Fibroblast of peridontal ligament (primary cell): ENCODE data around the gene VWA3A.
A peak's percentile ranks its signal among the peaks of the same experiment; 100 is the strongest.
"Not testable (repeated sequence)": the region's sequence is repeated elsewhere in the genome, so short reads cannot be mapped to it uniquely, and the experiment has no call there.

Experiments
- DNase-seq: peaks from one replicate; pipeline ENCODE4 v3.0.0-alpha.2; 2010; ENCODE audit errors: extremely low read depth

The VWA3A gene

DNA sequence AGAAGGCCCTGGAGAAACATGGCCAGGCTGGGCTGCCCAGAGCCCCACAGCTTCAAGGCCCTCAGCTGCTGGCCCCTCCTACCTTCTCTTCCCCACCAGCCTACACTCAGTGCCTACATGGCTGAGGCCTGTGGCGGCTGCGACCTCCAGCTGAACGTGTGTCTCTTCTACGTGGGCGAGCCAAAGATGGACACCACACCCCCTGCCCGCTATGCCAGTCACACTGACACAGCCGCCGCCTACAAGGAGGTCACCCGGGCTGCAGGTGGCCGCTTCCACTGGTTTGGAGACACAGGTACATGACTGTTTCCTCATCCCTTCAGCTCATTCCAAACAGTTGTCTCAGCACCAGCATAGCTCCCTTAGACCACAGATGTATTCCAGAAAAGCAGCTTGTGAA lies 40.5 kb downstream of the VWA3A start:
- no peak for DNase-seq

- DNase-seq = no peak
Measured at GRCh38 chr16:22138482-22138881, 46.1 kb downstream of the VWA3A start.

DNA sequence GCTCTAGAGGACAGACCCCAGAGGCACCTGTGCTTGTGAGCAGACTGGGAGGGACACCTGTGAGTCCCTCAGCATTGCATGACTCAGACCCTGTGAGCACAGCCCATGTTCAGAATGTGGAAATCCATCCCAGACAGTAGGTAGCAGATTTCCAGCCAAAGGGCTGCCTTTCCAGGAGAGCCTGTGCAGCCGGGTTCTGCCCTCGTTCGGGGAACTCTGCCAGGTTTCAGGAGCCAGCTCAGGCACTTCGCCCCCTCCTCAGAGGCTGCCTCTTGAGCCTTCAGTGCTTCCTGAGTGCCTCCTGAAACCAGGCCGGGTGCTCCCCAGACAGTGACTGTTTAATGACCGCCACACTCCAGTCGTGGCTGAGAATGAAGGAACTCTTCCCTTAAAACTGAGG lies 46.7 kb downstream of the VWA3A start:
- DNase-seq = no peak

- DNase-seq = no peak
Measured at GRCh38 chr16:22139732-22140131, 47.4 kb downstream of the VWA3A start.

DNA sequence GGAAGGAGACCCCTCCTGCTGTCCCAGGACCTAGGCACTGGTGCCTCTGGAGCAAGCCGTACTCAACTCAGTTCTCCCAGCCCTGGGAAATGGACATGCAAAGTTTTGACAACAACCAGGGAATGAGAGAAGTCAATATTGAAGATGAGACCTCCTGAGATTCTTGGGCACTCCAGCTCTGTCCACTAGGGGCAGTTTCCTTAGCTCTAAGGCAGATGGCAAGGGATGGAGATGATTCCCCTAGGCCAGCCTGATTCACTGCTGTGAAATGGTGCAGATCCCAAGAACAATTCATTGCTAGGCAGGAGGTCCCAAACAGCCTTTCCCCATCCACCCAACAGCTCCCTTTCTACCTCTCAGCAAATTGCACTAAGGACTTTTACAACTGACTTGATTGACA lies 49.4 kb downstream of the VWA3A start:
- peak; percentile 15 for DNase-seq

GRCh38 chr16:22144520-22144919 lies 52.2 kb downstream of the VWA3A start:
- DNase-seq = no peak

GRCh38 chr16:22147853-22148252 lies 55.5 kb downstream of the VWA3A start:
- DNase-seq = no peak

DNA sequence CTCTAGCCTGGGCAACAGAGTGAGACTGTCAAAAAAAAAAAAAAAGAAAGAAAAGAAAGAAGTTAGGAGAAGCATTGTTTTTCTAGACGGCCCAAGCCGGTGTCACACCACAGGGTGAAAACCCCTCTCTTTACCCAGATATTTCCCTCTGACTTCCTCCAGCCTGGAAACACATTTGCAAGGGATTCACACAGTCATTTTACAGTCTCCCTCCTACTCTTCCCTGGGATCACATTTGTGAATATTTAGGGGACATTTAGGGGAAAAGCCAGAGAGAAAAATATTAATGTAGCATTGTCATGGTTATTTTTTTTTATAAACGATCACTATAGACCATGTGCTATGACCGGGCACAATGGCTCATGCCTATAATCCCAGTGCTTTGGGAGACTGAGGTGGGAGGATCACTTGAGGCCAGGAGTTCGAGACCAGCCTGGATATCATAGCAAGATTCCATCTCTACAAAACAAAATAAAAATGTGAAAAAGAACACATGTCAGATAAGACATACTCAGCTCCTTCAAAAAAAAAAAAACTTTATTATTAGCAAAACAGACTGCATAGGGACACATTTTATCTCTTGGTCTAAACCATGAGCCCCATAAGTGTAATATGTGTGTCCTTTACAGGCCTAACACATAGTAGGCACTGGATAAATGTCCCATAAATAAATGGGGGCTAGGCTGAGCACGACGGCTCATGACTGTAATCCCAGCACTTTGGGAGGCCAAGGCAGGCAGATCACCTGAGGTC lies 59.1 kb downstream of the VWA3A start:
- no peak for DNase-seq

GRCh38 chr16:22152316-22152715 lies 60.0 kb downstream of the VWA3A start:
- no peak for DNase-seq

- DNase-seq = not testable (repeated sequence)
Measured at GRCh38 chr16:22153078-22153477, 60.7 kb downstream of the VWA3A start.

DNA sequence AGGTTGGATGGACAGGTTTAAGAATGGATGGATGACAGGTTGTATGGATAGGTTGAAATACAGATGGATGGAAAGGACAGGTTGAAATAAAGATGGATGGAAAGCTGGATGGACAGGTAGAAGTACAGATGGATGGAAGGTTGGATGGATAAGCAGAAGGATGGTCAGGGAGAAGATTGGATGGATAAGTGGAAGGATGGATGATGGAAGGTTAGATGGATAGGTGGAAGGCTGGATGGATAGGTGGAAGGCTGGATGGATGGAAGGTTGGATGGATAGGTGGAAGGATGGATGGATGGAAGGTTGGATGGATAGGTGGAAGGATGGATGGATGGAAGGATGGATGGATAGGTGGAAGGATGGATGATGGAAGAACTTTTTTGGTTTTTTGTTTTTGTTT lies 69.1 kb downstream of the VWA3A start:
- no peak for DNase-seq

GRCh38 chr16:22161999-22162655 lies 69.8 kb downstream of the VWA3A start, which contains the start of gene SDR42E2:
TSS of gene SDR42E2 (plus strand) at chr16:22162506. CDS start at chr16:22165583, 3,077 bp downstream.
- DNase-seq = no peak

DNA sequence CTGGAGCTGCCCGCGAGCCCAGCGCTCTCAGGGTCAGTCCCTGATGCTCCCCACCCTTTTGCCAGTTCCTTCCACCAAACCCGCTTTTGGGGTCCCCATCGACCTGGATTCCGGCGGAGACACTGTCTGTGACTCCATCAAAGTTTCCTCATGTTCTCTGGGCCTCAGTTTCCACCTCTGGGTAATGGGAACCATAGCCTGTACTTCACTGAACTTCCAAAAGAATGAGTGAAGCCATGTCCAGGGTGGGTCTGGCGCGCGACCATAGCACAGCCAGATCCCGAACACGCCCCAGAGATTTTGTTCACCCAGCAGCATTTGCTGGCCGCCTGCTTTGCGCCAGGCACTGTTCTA lies 70.3 kb downstream of the VWA3A start:
- no peak for DNase-seq

- DNase-seq = no peak
Measured at GRCh38 chr16:22163806-22164205, 71.5 kb downstream of the VWA3A start.

GRCh38 chr16:22164482-22164881 lies 72.1 kb downstream of the VWA3A start:
- no peak for DNase-seq

GRCh38 chr16:22165508-22166285 lies 73.4 kb downstream of the VWA3A start:
- DNase-seq = no peak

GRCh38 chr16:22171953-22172352 lies 79.6 kb downstream of the VWA3A start:
- DNase-seq = no peak

DNA sequence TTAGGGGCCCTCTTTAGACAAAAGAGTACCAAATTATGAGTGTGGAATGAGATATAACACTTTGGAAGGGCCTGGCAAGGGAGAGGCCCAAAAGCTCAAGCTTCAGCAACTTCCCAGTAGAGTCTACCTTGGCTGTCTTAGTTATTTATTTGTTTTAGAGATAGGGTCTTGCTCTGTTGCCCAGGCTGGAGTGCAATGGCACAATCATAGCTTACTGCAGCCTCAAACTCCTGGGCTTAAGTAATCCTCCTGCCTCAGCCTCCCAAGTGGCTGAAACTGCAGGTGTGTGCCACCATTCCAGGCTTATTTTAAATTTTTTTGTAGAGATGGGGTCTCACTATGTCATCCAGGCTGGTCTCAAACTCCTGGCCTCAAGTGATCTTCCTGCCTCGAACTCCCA lies 80.3 kb downstream of the VWA3A start:
- DNase-seq = not testable (repeated sequence)

- DNase-seq = no peak
Measured at GRCh38 chr16:22174642-22175041, 82.3 kb downstream of the VWA3A start.

DNA sequence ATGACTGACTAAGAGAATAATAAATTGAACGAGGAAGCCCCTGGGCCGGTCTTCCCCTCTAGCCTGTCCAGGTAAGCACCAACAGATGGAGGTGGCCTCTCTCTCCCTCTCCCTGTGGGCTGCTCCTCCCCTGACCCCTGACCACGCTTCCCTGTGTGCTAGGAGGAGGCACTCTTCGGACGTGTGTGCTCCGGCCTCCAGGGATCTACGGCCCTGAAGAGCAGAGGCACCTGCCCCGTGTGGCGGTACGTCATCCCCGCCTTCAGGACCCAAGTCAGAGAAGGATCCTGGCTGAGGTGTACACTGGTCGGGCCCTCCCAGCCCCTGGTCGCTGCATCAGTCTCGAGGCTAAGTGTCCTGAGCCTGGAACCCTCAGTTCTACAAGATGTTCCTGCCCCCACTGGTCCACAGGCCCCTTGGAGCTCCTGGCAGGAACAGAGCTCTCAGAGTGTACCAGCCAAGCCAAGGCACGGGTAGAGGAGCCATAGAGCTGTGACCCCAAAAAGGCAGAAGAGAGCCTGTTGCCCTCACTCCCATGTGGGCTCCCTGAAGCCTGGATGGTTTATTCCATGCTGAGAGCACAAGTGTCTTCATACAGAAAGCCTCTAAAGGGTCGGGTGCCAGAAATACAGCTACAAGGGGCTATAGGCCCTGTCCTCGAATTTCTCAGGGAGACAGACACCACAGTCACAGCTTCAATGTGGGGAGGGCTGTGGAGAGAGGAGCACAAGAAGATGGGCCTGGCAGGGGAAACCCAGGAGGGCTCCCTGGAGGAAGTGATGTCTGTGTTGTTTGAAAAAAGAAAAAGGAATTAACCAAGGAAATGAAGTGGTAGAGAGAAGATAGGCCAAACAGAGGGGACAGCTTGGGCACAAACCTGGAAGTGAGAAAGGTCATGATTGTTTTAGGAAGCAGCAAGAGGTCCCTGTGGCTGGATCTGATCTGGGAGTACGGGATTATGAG lies 85.9 kb downstream of the VWA3A start:
- DNase-seq = no peak

DNA sequence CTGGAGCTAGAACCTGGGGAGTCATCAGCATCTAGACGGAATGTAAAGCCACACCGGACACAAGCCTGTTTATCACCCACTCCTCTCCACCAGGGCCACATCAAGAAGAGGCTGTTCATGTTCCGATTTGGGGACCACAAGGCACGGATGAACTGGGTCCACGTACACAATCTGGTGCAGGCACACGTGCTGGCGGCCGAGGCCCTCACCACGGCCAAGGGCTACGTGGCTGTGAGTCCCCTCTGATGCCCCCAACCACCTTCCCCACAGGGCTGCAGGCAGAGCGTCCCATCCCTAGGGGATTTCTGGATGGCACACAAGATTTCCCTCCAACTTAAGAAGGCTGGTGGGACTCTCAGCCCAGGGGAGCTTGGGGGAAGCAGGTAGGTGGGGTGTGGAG lies 89.1 kb downstream of the VWA3A start:
- DNase-seq = no peak

- no peak for DNase-seq
Measured at GRCh38 chr16:22181843-22182242, 89.5 kb downstream of the VWA3A start.
